ENCODE data around the gene DGKD. TPM values are rescaled to one million over a fixed set of nuclear protein-coding genes. Genes with fewer than 3 reads are reported as not detected.

DGKD gene
- total RNA-seq, 1 experiment from 2014 or later, result 105 TPM

- Histone ChIP-seq H3K27me3 (replicated peaks; ENCODE audit: control insufficient read depth, insufficient read depth, low read length) (no peaks in the 10 kb centered on the region), H3K4me1 (peaks cover 34% of the 10 kb centered on the region), H3K4me3 (ENCODE audit: low read depth, low read length) (no peak overlapping the region), H3K9me3 (no peaks in the 10 kb centered on the region), H3K36me3 (ENCODE audit: control insufficient read depth, insufficient read depth, low read length) (no peaks in the 10 kb centered on the region)
- DNase-seq, result no peak
- Mint-ChIP-seq H3K4me1 (ENCODE audit: low read depth, unreplicated experiment) (peaks cover 7% of the 10 kb centered on the region), H3K27ac (ENCODE audit: unreplicated experiment) (no peak overlapping the region), H3K27me3 (ENCODE audit: insufficient read depth, unreplicated experiment) (no peaks in the 10 kb centered on the region), H3K36me3 (ENCODE audit: insufficient read depth, unreplicated experiment) (peaks cover 12% of the 10 kb centered on the region), H3K4me3 (ENCODE audit: unreplicated experiment) (no peak overlapping the region), H3K9me3 (ENCODE audit: unreplicated experiment) (no peaks in the 10 kb centered on the region)
- POLR2A ChIA-PET, result no interaction called here
- CTCF ChIA-PET, result no interaction called here
- intact Hi-C loops (cut with micrococcal nuclease; ENCODE audit: unreplicated experiment), result no loop called here
- no TSS peak for BruUV-seq (replicated peaks)
- TF ChIP-seq CTCF (IDR thresholded peaks at IDR 0.05; ENCODE audit: insufficient read depth in 1 of 2, low read depth in 1 of 2, low read length in 1 of 2, severe bottlenecking in 1 of 2, unreplicated experiment in 1 of 2), result no peak
These were observed 137.0 kb downstream of the DGKD start for GRCh38 chr2:233491326-233491725.

- H3K9me3 ChIP-seq, result no peaks in the 10 kb centered on the region
- Mint-ChIP-seq H3K4me1 (ENCODE audit: low read depth, unreplicated experiment) (no peaks in the 10 kb centered on the region), H3K9me3 (ENCODE audit: unreplicated experiment) (no peaks in the 10 kb centered on the region), H3K4me3 (ENCODE audit: unreplicated experiment) (no peak overlapping the region), H3K27ac (ENCODE audit: unreplicated experiment) (no peak overlapping the region), H3K36me3 (ENCODE audit: insufficient read depth, unreplicated experiment) (peaks cover 6% of the 10 kb centered on the region), H3K27me3 (ENCODE audit: insufficient read depth, unreplicated experiment) (no peaks in the 10 kb centered on the region)
- peaks cover 28% of the 10 kb centered on the region for H3K4me1 ChIP-seq
- POLR2A ChIA-PET, result no interaction called here
- CTCF ChIA-PET, result no interaction called here
- no peak for TF ChIP-seq CTCF (IDR thresholded peaks at IDR 0.05; ENCODE audit: insufficient read depth in 1 of 2, low read depth in 1 of 2, low read length in 1 of 2, severe bottlenecking in 1 of 2, unreplicated experiment in 1 of 2)
- no TSS peak for BruUV-seq (replicated peaks)
- no peaks in the 10 kb centered on the region for H3K27me3 ChIP-seq (replicated peaks; ENCODE audit: control insufficient read depth, insufficient read depth, low read length)
- no peak for DNase-seq
- no peaks in the 10 kb centered on the region for H3K36me3 ChIP-seq (ENCODE audit: control insufficient read depth, insufficient read depth, low read length)
- intact Hi-C loops (cut with micrococcal nuclease; ENCODE audit: unreplicated experiment), result no loop called here
- no peak overlapping the region for H3K4me3 ChIP-seq (ENCODE audit: low read depth, low read length)
These were observed 137.8 kb downstream of the DGKD start for GRCh38 chr2:233492078-233492477.

GRCh38 chr2:233492751-233493150 is 138.5 kb downstream of the DGKD start:
- no peaks in the 10 kb centered on the region for H3K27me3 ChIP-seq (replicated peaks; ENCODE audit: control insufficient read depth, insufficient read depth, low read length)
- no peak for TF ChIP-seq CTCF (IDR thresholded peaks at IDR 0.05; ENCODE audit: insufficient read depth in 1 of 2, low read depth in 1 of 2, low read length in 1 of 2, severe bottlenecking in 1 of 2, unreplicated experiment in 1 of 2)
- Mint-ChIP-seq H3K36me3 (ENCODE audit: insufficient read depth, unreplicated experiment) (peaks cover 6% of the 10 kb centered on the region), H3K27me3 (ENCODE audit: insufficient read depth, unreplicated experiment) (no peaks in the 10 kb centered on the region), H3K4me1 (ENCODE audit: low read depth, unreplicated experiment) (no peaks in the 10 kb centered on the region), H3K4me3 (ENCODE audit: unreplicated experiment) (no peak overlapping the region), H3K9me3 (ENCODE audit: unreplicated experiment) (no peaks in the 10 kb centered on the region), H3K27ac (ENCODE audit: unreplicated experiment) (no peak overlapping the region)
- no peak for DNase-seq
- intact Hi-C loops (cut with micrococcal nuclease; ENCODE audit: unreplicated experiment), result no loop called here
- CTCF ChIA-PET, result no interaction called here
- no peak overlapping the region for H3K4me3 ChIP-seq (ENCODE audit: low read depth, low read length)
- BruUV-seq (replicated peaks), result no TSS peak
- peaks cover 22% of the 10 kb centered on the region for H3K4me1 ChIP-seq
- POLR2A ChIA-PET, result no interaction called here
- no peaks in the 10 kb centered on the region for H3K36me3 ChIP-seq (ENCODE audit: control insufficient read depth, insufficient read depth, low read length)
- H3K9me3 ChIP-seq, result no peaks in the 10 kb centered on the region

Measured in Caco-2 (cell line).